Stimulated activated CD8-positive, alpha-beta memory T cell treated with anti-CD3 and anti-CD28 coated beads, Interleukin-12 subunit alpha, Interleukin-12 subunit beta, amount 100 ng/mL, for 4 hours (primary cell): ENCODE results near the gene LARP1.
"Not testable (repeated sequence)": the region's sequence is repeated elsewhere in the genome, so short reads cannot be mapped to it uniquely, and the experiment has no call there.

Experiments
- DNase-seq: peaks from one replicate; pipeline ENCODE4 v3.0.0-alpha.2; 2020; ENCODE audit warnings: low read depth

LARP1 gene

DNA sequence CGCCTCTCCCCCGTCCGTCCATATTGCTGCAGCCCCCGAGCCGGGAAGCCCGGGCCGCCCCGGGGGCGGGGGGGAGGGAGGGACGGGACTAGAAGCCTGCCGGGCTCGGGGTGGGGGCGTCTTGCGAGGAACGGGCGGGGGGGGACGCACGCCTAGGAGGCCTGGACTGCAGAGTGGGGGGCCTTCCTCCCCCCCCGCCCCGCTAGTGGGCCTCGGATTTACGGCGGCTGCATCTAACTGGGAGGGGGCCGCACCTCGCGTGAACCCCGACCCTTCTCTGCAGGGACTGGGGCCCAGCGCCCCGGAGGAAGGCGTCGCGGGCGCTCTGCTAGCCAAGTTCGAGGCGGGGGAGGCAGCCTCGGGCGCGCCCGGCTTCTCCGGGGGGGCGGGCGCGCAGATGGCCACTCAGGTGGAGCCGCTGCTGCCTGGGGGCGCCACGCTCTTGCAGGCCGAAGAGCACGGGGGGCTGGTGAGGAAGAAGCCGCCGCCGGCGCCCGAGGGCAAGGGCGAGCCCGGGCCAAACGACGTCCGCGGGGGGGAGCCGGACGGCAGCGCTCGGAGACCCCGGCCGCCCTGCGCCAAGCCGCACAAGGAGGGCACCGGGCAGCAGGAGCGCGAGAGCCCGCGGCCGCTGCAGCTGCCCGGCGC lies at the start of gene LARP1:
Gene LARP1, plus strand, starts transcription at position 17 of the 648 bp plus-strand sequence. Its CDS starts 381 bp downstream, at position 398.
- DNase-seq: no peak

DNA sequence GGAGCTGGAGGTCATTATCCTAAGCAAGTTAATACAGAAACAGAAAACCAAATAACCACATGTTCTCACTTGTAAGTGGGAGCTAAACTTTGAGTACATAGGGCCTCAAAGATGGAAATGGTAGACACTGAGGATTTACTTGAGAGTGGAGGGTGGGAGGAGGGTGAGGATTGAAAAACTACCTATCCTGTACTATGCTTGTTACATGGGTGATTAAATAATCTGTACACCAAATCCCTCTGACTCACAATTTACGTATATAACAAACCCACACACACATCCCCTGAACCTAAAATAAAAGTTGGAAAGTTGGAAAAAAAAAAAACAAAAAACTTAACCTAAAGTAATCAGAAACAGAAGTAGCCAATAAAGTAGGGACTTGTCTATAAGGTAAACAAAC lies 48.8 kb upstream of the LARP1 start:
- no peak for DNase-seq

DNA sequence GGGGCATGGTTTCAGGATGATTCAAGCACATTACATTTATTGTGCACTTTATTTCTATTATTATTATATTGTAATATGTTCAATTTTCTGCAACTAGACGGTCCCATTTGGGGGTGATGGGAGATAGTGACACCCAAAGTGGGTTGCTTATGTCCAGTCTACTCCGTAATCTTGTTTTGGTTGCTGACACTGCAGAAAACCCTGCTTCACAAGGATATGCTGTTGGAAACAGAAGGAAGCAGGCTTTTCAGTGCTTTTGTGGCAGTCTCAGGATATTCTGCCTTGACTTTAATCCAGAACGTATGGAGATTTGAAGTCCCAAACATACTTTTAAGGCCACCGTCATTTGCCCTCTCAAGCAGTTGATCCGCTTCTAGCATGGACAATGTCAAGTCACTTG lies 47.5 kb upstream of the LARP1 start:
- DNase-seq: no peak

DNA sequence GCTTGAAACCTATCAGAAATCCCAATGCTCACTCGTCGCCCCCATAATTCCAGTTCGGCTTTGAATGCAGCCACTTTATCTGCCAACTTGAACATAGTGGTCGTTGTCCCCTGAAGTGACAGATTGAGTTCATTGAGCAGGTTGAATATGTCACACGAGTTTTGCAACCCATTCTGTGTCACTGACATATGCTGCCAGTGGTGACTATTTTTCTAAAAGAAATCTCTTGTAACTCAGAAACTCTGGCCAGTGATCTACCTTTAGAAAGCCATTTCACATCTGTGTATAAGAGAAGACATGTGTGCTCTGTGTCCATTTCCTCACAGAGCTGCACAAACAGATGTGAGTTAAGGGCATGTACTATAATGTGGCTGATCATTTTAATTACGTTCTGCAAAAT lies 47.0 kb upstream of the LARP1 start:
- no peak for DNase-seq

DNA sequence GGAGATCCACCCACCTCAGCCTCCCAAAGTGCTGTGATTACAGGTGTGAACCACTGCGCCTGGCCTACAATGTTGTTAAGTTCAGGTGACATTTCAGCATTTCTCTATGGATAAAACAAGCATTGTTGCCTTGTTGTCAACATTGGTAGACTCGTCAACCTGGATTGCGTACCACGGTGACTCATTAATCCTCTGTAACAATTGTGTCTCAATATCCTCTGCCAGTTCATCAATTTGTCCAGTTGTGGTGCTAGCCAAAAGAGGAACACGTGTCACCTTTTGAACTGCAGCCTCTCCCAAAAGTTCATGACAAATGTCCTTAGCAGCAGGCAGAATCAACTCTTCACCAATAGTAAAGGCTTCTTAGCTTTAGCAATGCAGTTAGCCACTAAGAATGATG lies 46.3 kb upstream of the LARP1 start:
- DNase-seq: no peak

DNA sequence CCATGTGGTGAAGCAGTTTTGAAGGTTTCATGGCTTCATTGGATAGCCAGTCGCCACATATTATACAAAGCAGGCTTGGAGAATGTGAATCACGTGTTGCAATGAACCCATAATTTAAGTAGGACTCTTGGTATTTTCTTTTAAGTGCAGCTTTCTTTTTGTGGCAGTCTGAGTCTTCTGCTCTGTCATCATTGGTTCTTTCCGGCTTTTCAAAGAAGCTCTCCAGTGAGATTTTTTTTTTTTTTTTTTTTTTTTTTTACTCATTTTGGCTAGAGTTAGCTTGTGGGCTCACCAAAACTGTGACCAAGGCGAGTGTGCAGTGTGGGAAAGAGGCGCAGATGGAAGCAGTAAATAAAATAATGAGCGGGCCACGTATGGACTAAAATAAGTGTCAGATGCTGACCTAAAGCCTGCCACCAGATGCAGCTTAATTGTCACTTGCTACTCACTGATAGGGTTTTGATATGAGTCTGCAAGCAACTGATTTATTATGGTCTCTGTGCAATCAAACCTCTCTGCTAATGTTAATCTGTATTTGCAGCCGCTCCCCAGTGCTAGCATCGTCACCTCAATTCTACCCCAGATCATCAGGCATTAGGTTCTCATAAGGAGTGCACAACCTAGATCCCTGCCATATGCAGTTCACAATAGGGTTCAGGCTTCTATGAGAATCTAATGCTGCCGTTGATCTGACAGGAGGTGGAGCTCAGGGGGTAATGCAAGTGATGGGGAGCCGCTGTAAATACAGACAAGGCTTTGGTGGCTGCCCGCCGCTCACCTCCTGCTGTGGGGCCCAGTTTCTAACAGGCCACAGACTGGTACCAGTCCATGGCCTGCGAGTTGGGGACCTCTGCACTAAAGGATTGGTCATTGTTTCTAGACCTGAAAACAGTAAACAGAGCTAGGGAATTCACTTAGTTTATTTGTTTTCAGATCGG lies 45.5 kb upstream of the LARP1 start:
- no peak for DNase-seq

DNA sequence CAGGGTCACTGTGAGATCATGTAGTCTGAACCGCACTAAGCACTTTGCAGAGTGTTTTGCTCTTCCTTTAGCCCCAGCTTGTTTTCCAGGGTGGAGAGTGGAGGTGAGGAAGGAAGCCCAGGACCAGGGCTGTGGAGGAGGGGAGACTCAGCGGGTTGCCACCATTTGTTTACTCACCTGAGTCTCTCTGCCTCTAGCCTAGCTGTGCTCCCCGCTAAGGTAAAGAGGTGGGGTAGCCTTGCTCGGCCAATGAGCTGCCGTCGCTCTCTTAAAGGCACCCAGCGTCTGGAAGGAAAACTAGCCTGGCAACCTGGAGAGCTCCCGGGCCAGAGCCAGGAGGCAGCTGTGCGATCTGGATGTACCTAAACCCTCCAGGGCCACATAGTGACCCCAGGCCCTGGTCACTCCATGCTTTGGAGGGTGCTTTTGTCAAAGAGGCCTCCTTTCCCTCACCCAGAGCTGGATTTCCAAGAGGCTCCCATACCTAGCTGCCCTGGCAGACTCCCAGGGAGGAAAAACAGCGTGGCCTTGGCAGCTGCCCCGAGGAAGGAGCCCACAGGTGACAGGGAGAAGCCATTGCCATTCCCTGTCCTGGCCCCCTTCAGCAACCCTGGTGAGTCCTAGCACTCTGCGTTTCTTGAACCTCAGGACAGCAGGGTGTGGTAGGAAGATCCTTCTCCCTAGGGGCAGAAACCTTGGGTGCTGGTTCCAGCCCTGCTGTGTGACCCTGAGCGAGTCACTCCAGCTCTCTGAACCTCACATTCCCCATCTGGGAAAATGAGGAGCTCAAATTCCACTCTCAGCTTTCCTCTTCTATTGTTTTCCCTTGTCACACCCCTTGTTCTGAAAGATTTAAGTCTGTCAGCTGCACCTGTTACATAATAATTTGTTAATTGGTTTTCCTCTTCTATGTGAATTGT lies 42.4 kb upstream of the LARP1 start:
- DNase-seq: no peak

DNA sequence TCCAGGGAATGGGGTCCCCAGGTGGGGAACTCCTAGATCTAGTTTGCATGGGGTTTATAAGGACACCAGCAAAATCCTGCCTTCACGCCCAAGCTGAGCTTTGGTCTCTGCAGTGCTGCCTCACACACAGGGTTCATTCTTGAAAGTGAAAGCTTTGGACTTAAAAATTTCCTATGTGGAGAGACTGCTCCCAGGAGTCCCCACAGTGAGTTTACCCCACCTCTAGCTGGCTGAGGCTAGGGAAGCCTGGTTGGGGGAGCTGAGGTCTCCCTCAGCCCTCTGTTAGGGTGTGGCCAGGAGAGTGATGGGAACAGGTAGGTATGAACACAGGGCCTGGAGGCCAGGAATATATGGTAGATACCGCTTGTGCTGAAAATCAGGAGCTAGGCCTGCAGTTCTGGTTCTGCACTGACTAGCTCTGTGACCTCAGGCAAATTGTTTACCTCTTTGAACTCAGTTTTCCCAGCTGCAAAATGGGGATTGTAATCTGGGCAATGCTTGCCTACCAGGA lies 41.5 kb upstream of the LARP1 start:
- no peak for DNase-seq

DNA sequence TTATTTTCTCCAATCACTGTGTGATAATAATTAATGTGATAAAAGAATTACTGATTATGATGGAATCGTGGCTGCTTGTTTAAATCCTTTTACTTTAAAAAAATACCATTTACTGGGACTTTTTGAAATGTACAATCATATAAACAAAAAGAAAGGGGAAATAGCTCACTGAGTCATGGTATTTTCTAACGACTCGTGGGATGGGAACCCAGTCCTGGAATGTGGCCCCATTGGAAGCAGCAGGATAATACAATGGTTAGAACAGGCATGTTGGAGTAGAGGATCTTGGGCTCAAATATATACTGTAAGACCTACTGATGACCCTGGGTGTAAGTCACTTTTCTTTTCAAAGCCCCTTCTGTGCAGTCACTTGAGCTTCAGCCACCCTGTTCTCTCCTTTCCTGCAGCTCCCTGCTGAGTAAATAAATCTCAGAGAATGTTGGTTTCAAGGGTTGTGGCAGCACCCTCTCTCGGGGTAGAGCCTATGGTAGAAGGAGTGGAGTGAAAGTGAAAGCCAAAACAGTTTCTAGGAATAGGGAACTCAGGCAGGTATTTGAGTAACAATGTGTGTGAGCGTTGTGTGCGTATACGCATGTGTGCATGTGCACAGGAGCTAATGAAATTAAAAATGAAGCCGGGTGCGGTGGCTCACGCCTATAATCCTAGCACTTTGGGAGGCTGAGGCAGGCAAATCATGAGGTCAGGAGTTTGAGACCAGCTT lies 40.8 kb upstream of the LARP1 start:
- no peak for DNase-seq

DNA sequence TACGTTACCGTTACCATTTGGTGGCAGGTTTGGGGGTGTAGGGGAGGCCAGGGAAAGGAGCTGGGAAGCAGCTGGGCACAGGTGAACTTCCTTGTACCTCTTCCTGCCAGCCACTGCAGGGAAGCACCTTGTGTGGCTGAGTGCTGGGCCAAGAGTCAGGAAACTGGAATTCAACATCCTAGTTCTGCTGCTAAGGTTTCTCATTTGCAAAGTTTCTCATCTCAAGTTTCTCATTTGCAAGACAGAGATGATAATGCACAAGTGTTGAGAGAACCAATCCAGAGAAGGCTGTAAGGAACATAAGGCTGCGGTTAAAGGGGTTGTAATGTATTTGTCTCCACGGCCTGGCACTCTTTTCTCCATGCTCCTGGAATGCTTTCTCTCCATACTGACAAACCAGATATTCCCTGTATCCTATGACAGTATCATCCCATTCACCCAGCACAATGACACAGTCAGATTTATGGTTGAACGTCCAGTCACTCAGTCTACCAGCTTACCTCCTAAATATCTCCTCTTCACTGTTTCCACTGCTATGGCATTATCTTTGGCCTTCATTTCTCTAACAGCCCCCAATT lies 33.6 kb upstream of the LARP1 start:
- no peak for DNase-seq

DNA sequence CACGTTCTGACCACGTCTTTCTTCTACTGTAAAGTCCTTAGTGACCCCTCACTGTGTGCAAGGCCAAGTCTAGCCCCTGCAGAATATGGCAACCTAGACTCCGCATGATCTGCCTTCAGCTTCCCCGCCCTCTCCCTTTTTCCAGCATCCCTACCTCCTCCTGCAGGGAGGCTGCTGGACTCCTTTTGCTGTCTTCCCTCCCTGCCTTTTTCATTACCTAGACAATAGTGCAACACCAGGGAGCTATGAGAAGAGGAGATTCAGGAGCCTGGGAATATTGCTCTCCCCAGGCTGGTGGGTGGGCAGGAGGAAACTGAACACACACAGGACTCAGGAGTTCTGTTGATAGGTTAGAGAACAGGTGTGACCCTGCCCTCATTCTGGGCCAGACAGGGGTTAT lies 33.1 kb upstream of the LARP1 start:
- no peak for DNase-seq

DNA sequence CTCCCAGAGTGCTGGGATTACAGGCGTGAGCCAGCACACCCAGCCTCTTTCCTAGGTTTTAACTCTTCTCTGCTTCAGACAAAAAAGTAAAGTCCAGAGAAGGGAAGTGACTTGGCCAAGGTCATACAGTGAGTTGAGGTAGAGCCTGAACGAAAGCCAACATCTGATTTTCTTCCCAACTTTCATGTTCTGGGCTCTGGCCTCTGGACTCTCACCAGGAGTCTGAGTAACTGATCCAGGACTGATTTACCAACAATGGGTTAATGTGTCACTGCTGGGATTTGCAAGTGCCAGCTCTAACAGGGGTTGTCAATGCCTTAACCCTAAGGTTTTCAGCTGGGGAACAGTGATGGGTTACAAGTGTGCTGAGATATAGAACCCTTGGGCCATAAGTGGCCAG lies 32.2 kb upstream of the LARP1 start:
- no peak for DNase-seq

DNA sequence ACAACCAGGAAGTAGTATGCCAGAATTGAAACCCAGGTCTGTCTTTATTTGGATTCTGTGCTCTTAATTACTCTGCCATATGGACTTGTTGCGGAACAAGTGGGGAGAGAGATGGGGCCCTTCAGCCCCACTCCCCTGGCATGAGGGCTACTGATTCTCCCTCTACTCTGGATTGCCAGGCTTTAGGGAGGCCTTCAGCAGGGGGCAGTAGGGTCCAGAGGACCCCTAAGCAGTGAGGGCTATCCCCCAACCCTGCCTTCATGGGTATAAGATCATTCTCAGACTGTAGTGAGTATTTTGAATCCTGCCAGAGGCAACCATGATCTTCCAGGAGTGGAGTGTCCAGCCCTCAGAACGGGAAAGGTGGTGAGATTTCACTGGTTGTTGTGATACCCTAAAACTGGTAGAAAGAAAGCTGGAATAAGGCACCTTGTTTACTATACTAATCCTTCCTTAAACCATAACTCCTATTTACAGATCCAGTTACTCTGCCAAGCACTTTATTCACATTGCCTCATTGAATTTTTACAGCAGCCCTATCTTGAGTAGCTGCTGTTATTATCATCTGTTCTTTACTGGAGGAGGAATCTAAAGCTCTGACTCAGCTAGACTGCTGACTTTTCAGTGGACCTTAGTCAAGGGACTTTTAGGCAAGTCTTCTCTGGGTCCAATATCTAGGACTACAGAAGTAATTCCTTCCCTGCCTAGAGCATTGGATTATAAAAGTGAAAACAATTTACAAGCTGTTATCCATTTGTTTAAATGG lies 31.3 kb upstream of the LARP1 start:
- no peak for DNase-seq

DNA sequence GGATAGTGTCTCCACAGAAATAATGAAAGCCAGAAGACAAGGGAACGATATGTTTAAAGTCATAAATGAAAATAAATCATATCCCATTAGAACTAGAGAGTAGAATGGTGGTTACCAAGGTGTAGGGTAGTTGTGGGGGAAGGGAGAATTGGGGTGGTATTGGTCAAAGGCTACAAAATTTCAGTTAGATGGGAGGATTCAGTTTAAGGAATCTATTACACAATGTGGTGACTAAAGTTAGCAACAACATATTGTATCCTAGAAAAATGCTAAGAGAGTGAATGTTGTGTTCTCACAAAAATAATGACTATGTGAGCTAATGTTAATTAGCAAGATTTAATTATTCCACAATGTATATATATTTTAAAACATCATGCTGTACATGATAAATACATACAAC lies 27.8 kb upstream of the LARP1 start:
- no peak for DNase-seq

DNA sequence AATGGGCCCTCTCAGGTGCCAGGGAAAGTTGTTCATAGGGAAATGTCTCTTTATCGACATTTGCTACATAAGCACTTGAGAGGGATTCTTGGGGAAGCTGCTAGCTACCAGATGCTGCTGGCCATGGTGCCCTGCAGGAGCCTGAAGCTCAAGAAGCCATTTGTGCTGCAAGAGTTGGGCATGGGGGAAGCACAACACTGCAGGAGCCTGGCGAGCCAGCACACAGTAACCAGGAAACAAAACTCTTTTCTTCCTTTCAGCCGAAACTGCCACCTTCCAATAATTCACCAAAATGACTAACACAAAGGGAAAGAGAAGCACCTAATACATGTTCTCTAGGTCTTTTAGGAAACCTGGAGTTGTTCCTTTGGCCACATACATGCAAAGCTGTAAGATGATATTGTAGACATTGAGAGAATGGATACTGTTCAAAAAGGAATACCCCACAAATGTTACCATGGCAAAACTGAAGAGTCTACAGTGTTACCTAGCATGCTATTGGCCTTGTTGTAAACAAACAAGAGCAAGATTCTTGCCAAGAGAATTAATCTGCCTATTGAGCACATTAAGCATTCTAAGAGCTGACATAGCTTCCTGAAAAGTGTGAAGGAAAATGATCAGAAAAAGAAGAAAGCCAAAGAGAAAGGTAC lies 26.1 kb upstream of the LARP1 start:
- DNase-seq: no peak

DNA sequence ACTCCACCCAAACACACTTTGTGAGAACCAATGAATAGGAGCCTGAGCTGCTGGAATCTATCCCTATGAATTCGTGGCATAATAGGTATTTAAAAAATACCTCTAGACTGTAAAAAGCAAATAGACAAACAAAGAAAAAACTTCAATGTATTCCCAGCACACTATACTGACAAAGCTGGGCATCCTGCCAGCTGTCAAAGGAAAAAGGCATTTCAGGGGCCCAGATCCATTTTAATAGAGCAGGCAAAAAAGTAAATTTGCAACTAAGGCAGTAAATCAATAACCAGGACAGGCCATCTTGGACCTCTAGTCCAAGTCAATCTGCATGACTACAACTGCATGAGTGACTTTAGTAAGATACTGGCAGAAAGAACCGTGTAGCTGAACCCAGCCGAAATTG lies 25.6 kb upstream of the LARP1 start:
- DNase-seq: no peak

DNA sequence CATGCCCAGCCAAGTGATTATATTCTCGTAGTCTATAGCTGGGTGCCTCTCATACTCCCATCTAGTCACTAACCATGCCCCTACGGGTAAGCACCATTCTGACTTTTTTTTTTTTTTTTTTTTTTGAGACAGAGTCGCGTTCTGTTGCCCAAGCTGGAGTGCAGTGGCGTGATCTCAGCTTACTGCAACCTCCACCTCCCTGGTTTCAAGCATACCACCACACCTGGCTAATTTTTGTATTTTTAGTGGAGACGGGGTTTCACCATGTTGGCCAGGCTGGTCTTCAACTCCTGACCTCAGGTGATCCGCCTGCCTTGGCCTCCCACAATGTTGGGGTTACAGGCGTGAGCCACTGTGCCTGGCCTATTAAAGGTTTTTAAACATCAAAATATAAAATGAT lies 24.4 kb upstream of the LARP1 start:
- not testable (repeated sequence) for DNase-seq

DNA sequence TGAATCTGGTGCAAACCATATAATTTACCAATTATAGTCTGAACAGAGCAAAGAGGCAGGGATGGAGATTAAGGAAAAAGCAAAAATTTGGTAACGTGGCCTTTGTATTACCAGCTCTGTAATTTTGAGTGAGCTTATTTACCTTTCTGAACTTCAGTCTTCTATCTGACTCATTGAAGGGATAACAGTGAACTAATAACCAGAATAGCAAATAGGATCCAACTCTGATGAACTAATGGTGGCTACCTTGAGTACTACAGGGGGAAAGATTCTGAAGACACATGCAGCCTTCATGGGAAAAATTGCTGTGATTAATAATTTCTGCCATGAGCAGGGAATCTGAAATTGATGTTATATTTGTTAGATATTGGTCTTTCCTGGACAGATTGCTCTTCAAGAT lies 23.0 kb upstream of the LARP1 start:
- DNase-seq: no peak

DNA sequence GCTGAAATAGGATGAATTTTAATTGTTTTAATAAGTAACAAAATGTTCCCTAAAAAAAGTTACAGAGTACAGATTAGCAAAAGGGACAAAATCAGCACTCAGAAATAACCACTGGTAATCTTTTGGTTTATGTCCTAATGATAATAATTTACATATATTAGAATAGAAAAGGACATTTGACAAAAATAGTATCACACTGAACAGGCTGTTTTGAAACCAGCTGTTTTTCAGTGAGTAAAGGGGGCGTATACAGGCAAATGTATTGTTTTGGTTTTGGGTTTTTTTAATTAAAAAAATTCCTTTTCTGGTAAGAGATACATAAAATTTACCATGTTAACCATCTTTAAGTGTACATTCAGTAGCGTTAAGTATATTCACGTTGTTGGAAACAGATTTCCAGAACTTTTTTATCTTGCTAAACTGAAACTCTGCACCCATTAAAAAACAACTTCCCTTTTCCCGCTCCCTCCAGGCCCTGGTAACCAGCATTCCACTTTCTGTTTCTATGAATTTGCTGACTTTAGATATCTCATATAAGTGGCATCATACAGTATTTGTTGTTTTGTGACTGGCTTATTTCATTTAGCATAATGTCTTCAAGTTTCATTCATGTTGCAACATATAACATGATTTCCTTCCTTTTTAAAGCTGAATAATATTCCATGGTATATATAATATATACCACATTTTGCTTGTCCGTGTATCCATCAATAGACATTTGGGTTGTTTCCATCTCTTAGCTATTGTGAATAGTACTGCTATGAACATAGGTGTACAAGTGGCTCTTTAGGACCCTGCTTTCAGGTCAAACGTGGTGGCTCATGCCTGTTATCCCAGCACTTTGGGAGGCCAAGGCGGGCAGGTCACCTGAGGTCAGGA lies 20.6 kb upstream of the LARP1 start:
- DNase-seq: no peak
